ENCODE results near the gene VWA5B2. TPM values are rescaled to one million over a fixed set of nuclear protein-coding genes. Genes with fewer than 3 reads are reported as not detected.

The VWA5B2 gene
- total RNA-seq, 1 experiment from 2014 or later: 0.44 TPM

- DNase-seq (ENCODE audit: low spot score) (no peak), ATAC-seq (no peak)
- ChIA-PET CTCF (interaction anchor here (2.0 to 7.5 kb wide), 2 partner anchors 11 to 23 kb away, joined by 5 to 88 read pairs; partner anchors contain the start of genes CAMK2N2 and VWA5B2), POLR2A (interaction anchor here (1.0 kb wide), 1 partner anchor 9 kb away, joined by 3 read pairs; no protein-coding TSS in a partner anchor)
- Mint-ChIP-seq H3K36me3 (peaks cover 9% of the 10 kb centered on the region), H3K27me3 (ENCODE audit: low read depth) (peaks cover 3% of the 10 kb centered on the region), H3K9me3 (no peaks in the 10 kb centered on the region), H3K4me1 (peaks cover 3% of the 10 kb centered on the region; the same call in 1 of the 2 replicates), H3K27ac (no peak overlapping the region), H3K4me3 (no peak overlapping the region)
- TF ChIP-seq, protein P1, sequence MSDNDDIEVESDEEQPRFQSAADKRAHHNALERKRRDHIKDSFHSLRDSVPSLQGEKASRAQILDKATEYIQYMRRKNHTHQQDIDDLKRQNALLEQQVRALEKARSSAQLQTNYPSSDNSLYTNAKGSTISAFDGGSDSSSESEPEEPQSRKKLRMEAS (CRISPR knock-in tag; IDR thresholded peaks at IDR 0.05): no peak
- no peak for TF ChIP-seq PREB (CRISPR knock-in tag; IDR thresholded peaks at IDR 0.05; ENCODE audit: borderline replicate concordance)
- TF ChIP-seq IRF2 (CRISPR knock-in tag; IDR thresholded peaks at IDR 0.05; ENCODE audit: borderline replicate concordance, low read depth): no peak
- no peak for TF ChIP-seq ZNF232 (CRISPR knock-in tag; IDR thresholded peaks at IDR 0.05)
- TF ChIP-seq ZNF281 (CRISPR knock-in tag; IDR thresholded peaks at IDR 0.05): no peak
- TF ChIP-seq, protein P2, sequence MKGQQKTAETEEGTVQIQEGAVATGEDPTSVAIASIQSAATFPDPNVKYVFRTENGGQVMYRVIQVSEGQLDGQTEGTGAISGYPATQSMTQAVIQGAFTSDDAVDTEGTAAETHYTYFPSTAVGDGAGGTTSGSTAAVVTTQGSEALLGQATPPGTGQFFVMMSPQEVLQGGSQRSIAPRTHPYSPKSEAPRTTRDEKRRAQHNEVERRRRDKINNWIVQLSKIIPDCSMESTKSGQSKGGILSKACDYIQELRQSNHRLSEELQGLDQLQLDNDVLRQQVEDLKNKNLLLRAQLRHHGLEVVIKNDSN (CRISPR knock-in tag; IDR thresholded peaks at IDR 0.05): no peak
- no peak for TF ChIP-seq JAZF1 (CRISPR knock-in tag; IDR thresholded peaks at IDR 0.05)
Observed at GRCh38 chr3:184239221-184239620, 9.8 kb downstream of the VWA5B2 start.

GRCh38 chr3:184239708-184240107 lies 10.3 kb downstream of the VWA5B2 start:
- ChIA-PET POLR2A (interaction anchor here (0.6 kb wide), 1 partner anchor 19 kb away, joined by 5 read pairs; no protein-coding TSS in a partner anchor), CTCF (interaction anchor here (1.2 to 7.5 kb wide), 4 partner anchors 11 to 335 kb away, joined by 5 to 88 read pairs (median 9); partner anchors contain the start of genes CAMK2N2, EEF1AKMT4 and VWA5B2)
- ATAC-seq (no peak), DNase-seq (ENCODE audit: low spot score) (no peak)
- peaks cover 12% of the 10 kb centered on the region for H3K36me3 Mint-ChIP-seq
- peaks cover 3% of the 10 kb centered on the region; the same call in 1 of the 2 replicates for H3K4me1 Mint-ChIP-seq
- no peak overlapping the region for H3K4me3 Mint-ChIP-seq
- no peaks in the 10 kb centered on the region for H3K9me3 Mint-ChIP-seq
- H3K27ac Mint-ChIP-seq: no peak overlapping the region
- H3K27me3 Mint-ChIP-seq (ENCODE audit: low read depth): peaks cover 3% of the 10 kb centered on the region
- TF ChIP-seq TP53 (CRISPR knock-in tag; IDR thresholded peaks at IDR 0.05) (no peak), ZNF425 (CRISPR knock-in tag; conservative IDR thresholded peaks at IDR 0.05) (no peak), ZNF512 (CRISPR knock-in tag; IDR thresholded peaks at IDR 0.05; ENCODE audit: borderline replicate concordance) (no peak), NR3C1 (CRISPR knock-in tag; conservative IDR thresholded peaks at IDR 0.05; ENCODE audit: low read depth) (no peak), ZNF138 (CRISPR knock-in tag; conservative IDR thresholded peaks at IDR 0.05) (no peak), RELA (CRISPR knock-in tag; IDR thresholded peaks at IDR 0.05; ENCODE audit: borderline replicate concordance) (no peak), ETV6 (CRISPR knock-in tag; IDR thresholded peaks at IDR 0.05) (no peak), ZBTB21 (CRISPR knock-in tag; IDR thresholded peaks at IDR 0.05; ENCODE audit: borderline replicate concordance) (no peak), ZBTB43 (CRISPR knock-in tag; IDR thresholded peaks at IDR 0.05) (no peak), JUN (CRISPR knock-in tag; IDR thresholded peaks at IDR 0.05) (no peak), FOXJ3 (CRISPR knock-in tag; IDR thresholded peaks at IDR 0.05; ENCODE audit: borderline replicate concordance) (no peak), ZSCAN18 (CRISPR knock-in tag; IDR thresholded peaks at IDR 0.05) (no peak)
- TF ChIP-seq, protein P1 (CRISPR knock-in tag; IDR thresholded peaks at IDR 0.05): no peak

Measured in WTC11 (cell line).